HG02870 (cell line): ENCODE measurements around the gene LPAR4.
A peak's percentile ranks its signal among the peaks of the same experiment; 100 is the strongest.
"Not testable (repeated sequence)": the region's sequence is repeated elsewhere in the genome, so short reads cannot be mapped to it uniquely, and the experiment has no call there.

Experiments
- ATAC-seq: cut with Tn5 transposase; IDR thresholded peaks from one replicate; pipeline ENCODE4 v1.9.1; 2021; ENCODE audit warnings: mild to moderate bottlenecking, moderate library complexity; ENCODE audit not compliant: unreplicated experiment

The LPAR4 gene

GRCh38 chrX:78747489-78747888, at the start of gene LPAR4:
Gene LPAR4 (plus strand): TSS chrX:78747720. CDS start chrX:78754870, 7,150 bp downstream.
- no peak for ATAC-seq

GRCh38 chrX:78706071-78706470, 41.4 kb upstream of the LPAR4 start:
- ATAC-seq: no peak

- no peak for ATAC-seq
Observed at GRCh38 chrX:78708262-78708661, 39.3 kb upstream of the LPAR4 start.

GRCh38 chrX:78708816-78709215, 38.7 kb upstream of the LPAR4 start:
- ATAC-seq: no peak

GRCh38 chrX:78710171-78710570, 37.3 kb upstream of the LPAR4 start:
- no peak for ATAC-seq

- ATAC-seq: no peak
Observed at GRCh38 chrX:78712336-78712735, 35.2 kb upstream of the LPAR4 start.

GRCh38 chrX:78725287-78725686, 22.2 kb upstream of the LPAR4 start:
- ATAC-seq: no peak

- no peak for ATAC-seq
Observed at GRCh38 chrX:78746496-78746895, 1.0 kb upstream of the LPAR4 start.

GRCh38 chrX:78747971-78748370, 451 bp downstream of the LPAR4 start:
- ATAC-seq: no peak

- no peak for ATAC-seq
Observed at GRCh38 chrX:78748846-78749245, 1.3 kb downstream of the LPAR4 start.

GRCh38 chrX:78753571-78753970, 6.1 kb downstream of the LPAR4 start:
- ATAC-seq: no peak

- peak; percentile 84 for ATAC-seq
Observed at GRCh38 chrX:78754917-78755316, 7.4 kb downstream of the LPAR4 start.

GRCh38 chrX:78759081-78759480, 11.6 kb downstream of the LPAR4 start:
- no peak for ATAC-seq

GRCh38 chrX:78769101-78769755, 21.7 kb downstream of the LPAR4 start:
- ATAC-seq: no peak

GRCh38 chrX:78769946-78770345, 22.4 kb downstream of the LPAR4 start:
- no peak for ATAC-seq

- ATAC-seq: no peak
Observed at GRCh38 chrX:78796916-78797315, 49.4 kb downstream of the LPAR4 start.

- no peak for ATAC-seq
Observed at GRCh38 chrX:78800114-78800513, 52.6 kb downstream of the LPAR4 start.

- no peak for ATAC-seq
Observed at GRCh38 chrX:78800694-78801093, 53.2 kb downstream of the LPAR4 start.

- ATAC-seq: no peak
Observed at GRCh38 chrX:78801522-78801921, 54.0 kb downstream of the LPAR4 start.

GRCh38 chrX:78802526-78802925, 55.0 kb downstream of the LPAR4 start:
- not testable (repeated sequence) for ATAC-seq
